ENCODE results near the gene SRP68. TPM values are rescaled to one million over a fixed set of nuclear protein-coding genes. Genes with fewer than 3 reads are reported as not detected.
A peak's percentile ranks its signal among the peaks of the same experiment; 100 is the strongest.

The SRP68 gene
- total and polyA plus RNA-seq, 2 donors (not counting 1 experiment from before 2014, with no cell fraction given), result 29.6 to 82.3 TPM

GRCh38 chr17:76014925-76015261 is 57.4 kb downstream of the SRP68 start:
- Histone ChIP-seq H3K27ac (ENCODE audit: low read length in 2 of 2) (no peak overlapping the region), H3K36me3 (replicated peaks in 1 of 2; ENCODE audit: control extremely low read depth in 1 of 2, control insufficient read depth in 1 of 2, extremely low read depth in 1 of 2, insufficient read depth in 2 of 2, low read length in 1 of 2) (no peaks in the 10 kb centered on the region), H3K9me3 (ENCODE audit: control extremely low read depth in 1 of 3, control insufficient read depth in 2 of 3, insufficient read depth in 1 of 3, low read length in 2 of 3) (no peaks in the 10 kb centered on the region), H3K4me2 (replicated peaks; ENCODE audit: low read depth, low read length, poor library complexity, severe bottlenecking) (no peak overlapping the region), H3K79me2 (ENCODE audit: control insufficient read depth, insufficient read depth, low read length) (no peaks in the 10 kb centered on the region), H3K27me3 (replicated peaks in 1 of 4; ENCODE audit: control extremely low read depth in 1 of 4, control insufficient read depth in 3 of 4, insufficient read depth in 4 of 4, low read length in 3 of 4) (peaks cover 0 to 7% (median 2%) of the 10 kb centered on the region in 4 experiments), H3K4me1 (ENCODE audit: control insufficient read depth in 2 of 2, insufficient read depth in 2 of 2, low read length in 2 of 2) (peaks cover 0 to 7% of the 10 kb centered on the region in 2 donors), H4K20me1 (ENCODE audit: control insufficient read depth, insufficient read depth, low read length, poor library complexity, severe bottlenecking) (no peaks in the 10 kb centered on the region), H2AFZ (ENCODE audit: insufficient read depth, low read depth, low read length, poor library complexity, severe bottlenecking) (peak overlapping the region; percentile 43), H3K9ac (ENCODE audit: low read length) (no peak overlapping the region), H3K4me3 (ENCODE audit: control extremely low read depth in 1 of 5, extremely low read depth in 1 of 5, insufficient read depth in 1 of 5, low read depth in 2 of 5, low read length in 4 of 5) (no peak overlapping the region)
- H3K9me3 Mint-ChIP-seq (ENCODE audit: insufficient read depth), result no peaks in the 10 kb centered on the region
- intact Hi-C loops (cut with micrococcal nuclease), result no loop called here
- ATAC-seq (ENCODE audit: low read depth) (no peak), DNase-seq (no peak)
- 85% methylated on average over 26 of the region's 26 CpGs for WGBS (ENCODE audit: insufficient coverage)
- H3K27ac Mint-ChIP-seq, result no peak overlapping the region
- no peak overlapping the region for H3K4me3 Mint-ChIP-seq
- TF ChIP-seq CTCF (IDR thresholded peaks at IDR 0.05) (no peak), EZH2 (IDR thresholded peaks at IDR 0.05; ENCODE audit: borderline replicate concordance, insufficient read depth, low read depth, low read length, poor library complexity, severe bottlenecking) (no peak)
- no peaks in the 10 kb centered on the region for H3K4me1 Mint-ChIP-seq
- CTCF ChIA-PET, result interaction anchor here (0.6 to 4.3 kb wide), 28 partner anchors 8 to 383 kb away, joined by 3 to 59 read pairs (median 5); partner anchors contain the start of genes CDK3, FBF1 and SMIM5
- no peaks in the 10 kb centered on the region for H3K27me3 Mint-ChIP-seq
- POLR2A ChIA-PET, result no interaction called here

- H3K4me3 Mint-ChIP-seq, result no peak overlapping the region
- ATAC-seq (ENCODE audit: low read depth), result peak; percentile 98
- TF ChIP-seq CTCF (IDR thresholded peaks at IDR 0.05) (peak; percentile 98), EZH2 (IDR thresholded peaks at IDR 0.05; ENCODE audit: borderline replicate concordance, insufficient read depth, low read depth, low read length, poor library complexity, severe bottlenecking) (no peak)
- Histone ChIP-seq H3K27me3 (replicated peaks in 1 of 4; ENCODE audit: control extremely low read depth in 1 of 4, control insufficient read depth in 3 of 4, insufficient read depth in 4 of 4, low read length in 3 of 4) (peaks cover 0 to 7% (median 2%) of the 10 kb centered on the region in 4 experiments), H4K20me1 (ENCODE audit: control insufficient read depth, insufficient read depth, low read length, poor library complexity, severe bottlenecking) (no peaks in the 10 kb centered on the region), H3K27ac (ENCODE audit: low read length in 2 of 2) (no peak overlapping the region), H3K9me3 (ENCODE audit: control extremely low read depth in 1 of 3, control insufficient read depth in 2 of 3, insufficient read depth in 1 of 3, low read length in 2 of 3) (no peaks in the 10 kb centered on the region), H2AFZ (ENCODE audit: insufficient read depth, low read depth, low read length, poor library complexity, severe bottlenecking) (peak overlapping the region; percentile 43), H3K79me2 (ENCODE audit: control insufficient read depth, insufficient read depth, low read length) (no peaks in the 10 kb centered on the region), H3K4me1 (ENCODE audit: control insufficient read depth in 2 of 2, insufficient read depth in 2 of 2, low read length in 2 of 2) (peaks cover 0 to 7% of the 10 kb centered on the region in 2 donors), H3K36me3 (replicated peaks in 1 of 2; ENCODE audit: control extremely low read depth in 1 of 2, control insufficient read depth in 1 of 2, extremely low read depth in 1 of 2, insufficient read depth in 2 of 2, low read length in 1 of 2) (no peaks in the 10 kb centered on the region), H3K4me3 (ENCODE audit: control extremely low read depth in 1 of 5, extremely low read depth in 1 of 5, insufficient read depth in 1 of 5, low read depth in 2 of 5, low read length in 4 of 5) (no peak overlapping the region), H3K9ac (ENCODE audit: low read length) (no peak overlapping the region), H3K4me2 (replicated peaks; ENCODE audit: low read depth, low read length, poor library complexity, severe bottlenecking) (peak overlapping the region; percentile 27)
- H3K27ac Mint-ChIP-seq, result peak overlapping the region; percentile 56
- POLR2A ChIA-PET, result interaction anchor here (0.5 kb wide), 1 partner anchor 356 kb away, joined by 3 read pairs; no protein-coding TSS in a partner anchor
- intact Hi-C loops (cut with micrococcal nuclease), result no loop called here
- 28% methylated on average over 18 of the region's 19 CpGs for WGBS (ENCODE audit: insufficient coverage)
- CTCF ChIA-PET, result interaction anchor here (0.5 to 4.3 kb wide), 47 partner anchors 8 to 1667 kb away, joined by 3 to 59 read pairs (median 4); partner anchors contain the start of genes CDK3, FBF1, SMIM5 and UBALD2
- H3K27me3 Mint-ChIP-seq, result no peaks in the 10 kb centered on the region
- DNase-seq, result peak; percentile 83
- no peaks in the 10 kb centered on the region for H3K4me1 Mint-ChIP-seq
- no peaks in the 10 kb centered on the region for H3K9me3 Mint-ChIP-seq (ENCODE audit: insufficient read depth)
Measured at GRCh38 chr17:76014100-76014924, 58.0 kb downstream of the SRP68 start.
